K562 (cell line): Measurements from ENCODE around the gene CITED2. TPM values are rescaled to one million over a fixed set of nuclear protein-coding genes. Genes with fewer than 3 reads are reported as not detected.

ENCODE experiments used
- ATAC-seq: fragments of 200-7000 bp; cut with Tn5 transposase; 3 replicates; pipeline ENCODE4 v1.9.1; 2020; ENCODE audit warnings: moderate library complexity
- BruUV-seq: library from RNA; stranded (reverse); fragments of 400-500 nt; replicated peaks from 2 replicates; lab custom pipeline; 2021; lab: Mats Ljungman, UMichigan
- CTCF ChIA-PET: fragments of 300-600 bp; formaldehyde crosslinking; extraction: SDS; loops from one replicate; lab custom pipeline; 2021; ENCODE audit warnings: low intra/inter-chr PET ratio; lab: Yijun Ruan, JAX
- POLR2A ChIA-PET: fragments of 300-600, 350-650 bp; sonication (Branson Sonifier 250); formaldehyde crosslinking; extraction: SDS; loops from one replicate; lab custom pipeline; 2021; ENCODE audit warnings: antibody characterized with exemption, inconsistent platforms; lab: Yijun Ruan, JAX
- DNase-seq, 4 experiments: peaks; one replicate each; pipeline versions ENCODE4 v3.0.0 to v3.0.0-alpha.2; 2011 to 2018; ENCODE audit warnings: low spot score in 3 of 4, mixed read lengths in 3 of 4; ENCODE audit errors: extremely low read depth in 1 of 4
- FAIRE-seq: peaks from 2 replicates; lab custom pipeline; 2011; peaks lifted over from hg19 to GRCh38; lab: Jason Lieb, UNC
- H2AFZ ChIP-seq: 2 replicates; pipeline ENCODE4 v1.6.0; 2011; ENCODE audit warnings: low read depth, low read length, control low read depth, inconsistent platforms
- H3K27ac ChIP-seq: fragments of 200-600 bp; 3 replicates; pipeline ENCODE4 v1.8.0; 2011; ENCODE audit warnings: low read depth, mild to moderate bottlenecking, control low read depth, inconsistent platforms, low read length, moderate library complexity, mixed read lengths; ENCODE audit errors: extremely low read depth
- H3K27me3 ChIP-seq, 2 experiments: fragments of 300-600 bp in 1 of 2; 2 replicates in 1 of 2; 3 replicates in 1 of 2; pipeline versions ENCODE4 v1.6.0 to v1.8.0; 2011; ENCODE audit warnings: inconsistent platforms in 2 of 2, low read length in 2 of 2, mild to moderate bottlenecking in 1 of 2, mixed read lengths in 1 of 2, moderate library complexity in 1 of 2; ENCODE audit not compliant: control insufficient read depth in 2 of 2, insufficient read depth in 2 of 2
- H3K36me3 ChIP-seq: fragments of 300-600 bp; 3 replicates; pipeline ENCODE4 v1.8.0; 2011; ENCODE audit warnings: mild to moderate bottlenecking, low read length, inconsistent platforms; ENCODE audit not compliant: control insufficient read depth, insufficient read depth
- H3K4me1 ChIP-seq, 2 experiments: fragments of 200-600 bp in 1 of 2; replicated peaks in 1 of 2; 2 replicates in 1 of 2; 3 replicates in 1 of 2; pipeline versions ENCODE4 v1.5.1 to v1.8.0; 2011; ENCODE audit warnings: inconsistent platforms in 2 of 2, low read length in 2 of 2, mild to moderate bottlenecking in 1 of 2, mixed read lengths in 1 of 2, moderate library complexity in 1 of 2; ENCODE audit not compliant: control insufficient read depth in 2 of 2, insufficient read depth in 2 of 2
- H3K4me2 ChIP-seq: 2 replicates; pipeline ENCODE4 v1.6.1; 2011; ENCODE audit warnings: low read length, control low read depth, inconsistent platforms, mixed read lengths; ENCODE audit not compliant: insufficient read depth
- H3K4me3 ChIP-seq: fragments of 200-600 bp; sonication (generic), shearing (Covaris generic); 2 replicates; pipeline ENCODE4 v1.5.1; 2016; ENCODE audit warnings: control low read depth, inconsistent platforms
- H3K79me2 ChIP-seq: fragments of 200-600 bp; 3 replicates; pipeline ENCODE4 v1.8.0; 2011; ENCODE audit warnings: low read length, inconsistent platforms; ENCODE audit not compliant: control insufficient read depth, insufficient read depth
- H3K9ac ChIP-seq, 2 experiments: 2 replicates each; pipeline versions ENCODE4 v1.6.0 to v1.6.1; 2011; ENCODE audit warnings: low read depth in 2 of 2, low read length in 2 of 2, control low read depth in 1 of 2, inconsistent platforms in 1 of 2, mild to moderate bottlenecking in 1 of 2, mixed read lengths in 1 of 2; ENCODE audit not compliant: insufficient read depth in 1 of 2
- H3K9me1 ChIP-seq: one replicate; pipeline ENCODE4 v1.6.0; 2011; ENCODE audit warnings: inconsistent platforms, mild to moderate bottlenecking, low read length, moderate library complexity; ENCODE audit not compliant: control insufficient read depth, insufficient read depth
- H3K9me3 ChIP-seq: replicated peaks from 2 replicates; pipeline ENCODE4 v1.5.1; 2011; ENCODE audit warnings: low read depth, low read length, inconsistent platforms; ENCODE audit not compliant: control insufficient read depth, insufficient read depth
- H4K20me1 ChIP-seq: replicated peaks from 2 replicates; pipeline ENCODE4 v1.6.1; 2011; ENCODE audit warnings: low read length, inconsistent platforms, mixed read lengths; ENCODE audit not compliant: control insufficient read depth, insufficient read depth
- BRD9 ChIP-seq: fragments of 450-650 bp; IDR thresholded peaks from 2 replicates; pipeline ENCODE4 v1.6.1; 2018; ENCODE audit warnings: low read depth; ENCODE audit not compliant: partially characterized antibody
- CCAR2 ChIP-seq: fragments of 200-400 bp; formaldehyde crosslinking; IDR thresholded peaks from 2 replicates; pipeline ENCODE4 v1.6.1; 2017; ENCODE audit warnings: mild to moderate bottlenecking, low read depth, low read length
- ELF4 ChIP-seq: fragments of 450-650 bp; formaldehyde crosslinking; IDR thresholded peaks from 2 replicates; pipeline ENCODE4 v1.4.0; 2022; ENCODE audit warnings: missing genetic modification characterization
- IRF2 ChIP-seq: sonication (generic); formaldehyde crosslinking; IDR thresholded peaks from 2 replicates; pipeline ENCODE4 v1.8.1; 2022; ENCODE audit warnings: mild to moderate bottlenecking, missing genetic modification reagents
- MED1 ChIP-seq: sonication (generic); formaldehyde crosslinking; IDR thresholded peaks from 2 replicates; pipeline ENCODE4 v1.8.1; 2023; ENCODE audit warnings: missing genetic modification reagents, borderline replicate concordance
- PTBP1 ChIP-seq: fragments of 200-400 bp; formaldehyde crosslinking; IDR thresholded peaks from 2 replicates; pipeline ENCODE4 v1.6.1; 2017; ENCODE audit warnings: low read depth, low read length
- RBM34 ChIP-seq: fragments of 200-400 bp; formaldehyde crosslinking; IDR thresholded peaks from 2 replicates; pipeline ENCODE4 v1.6.1; 2018; ENCODE audit warnings: low read length, borderline replicate concordance; ENCODE audit not compliant: insufficient read depth
- ZBTB8A ChIP-seq: fragments of 450-650 bp; IDR thresholded peaks from 2 replicates; pipeline ENCODE4 v1.6.1; 2018; ENCODE audit warnings: mild to moderate bottlenecking, moderate library complexity; ENCODE audit not compliant: partially characterized antibody
- ZNF165 ChIP-seq: fragments of 250-450 bp; sonication (Bioruptor Pico); IDR thresholded peaks from 2 replicates; pipeline ENCODE4 v1.4.0; 2020; ENCODE audit warnings: borderline replicate concordance
- WGBS: fragments of 100-300 bp; shearing (Covaris generic); methylation state at CpG from one replicate; pipeline ENCODE4 v1.1.6; 2016; ENCODE audit warnings: low coverage, mixed read lengths; ENCODE audit not compliant: insufficient coverage; ENCODE audit errors: missing lambda C conversion rate; 5-methylcytosine and 5-hydroxymethylcytosine counted together
- in situ Hi-C: fragments of 300-500 bp; cut with MboI; formaldehyde crosslinking; loops from 4 replicates; pipeline ENCODE4 v1.15.0; 2018; ENCODE audit warnings: inconsistent platforms, mixed read lengths
- intact Hi-C: fragments of 100-400 bp; cut with micrococcal nuclease; formaldehyde crosslinking; loops from 2 replicates; pipeline ENCODE4 v1.14.2; 2022
- polyA plus RNA-seq, 8 experiments: library from polyadenylated mRNA; depleted of rRNA in 4 of 8; stranded (reverse) in 5 of 8; unstranded in 3 of 8; fragments of >200 nt; fragmentation: Nextera tagmentation in 2 of 8; fragmentation: Illumina TruSeq in 1 of 8; extraction: Ambion mirVana in 2 of 8; extraction: Trizol in 1 of 8; gene quantifications; 2 replicates each; pipeline versions ENCODE4 v1.2.1 to v1.2.3, GENCODE V29; 2011 to 2014; ENCODE audit warnings: inconsistent platforms in 1 of 8, missing spikeins in 1 of 8
- total RNA-seq, 7 experiments: library from RNA; depleted of rRNA in 6 of 7; stranded (reverse); fragments of >200 nt in 6 of 7; fragmentation: Illumina TruSeq in 2 of 7; extraction: Trizol in 2 of 7; gene quantifications; 2 replicates each; pipeline versions ENCODE4 v1.2.1 to v1.2.3, GENCODE V29; 2011 to 2021; ENCODE audit warnings: low replicate concordance in 1 of 7

The CITED2 gene
- total and polyA plus RNA-seq, 9 of the 15 experiments (the other 6 are each of a cell fraction or from before 2014, with no cell fraction given) = 0.21 to 86.1 (median 17.5) TPM

DNA sequence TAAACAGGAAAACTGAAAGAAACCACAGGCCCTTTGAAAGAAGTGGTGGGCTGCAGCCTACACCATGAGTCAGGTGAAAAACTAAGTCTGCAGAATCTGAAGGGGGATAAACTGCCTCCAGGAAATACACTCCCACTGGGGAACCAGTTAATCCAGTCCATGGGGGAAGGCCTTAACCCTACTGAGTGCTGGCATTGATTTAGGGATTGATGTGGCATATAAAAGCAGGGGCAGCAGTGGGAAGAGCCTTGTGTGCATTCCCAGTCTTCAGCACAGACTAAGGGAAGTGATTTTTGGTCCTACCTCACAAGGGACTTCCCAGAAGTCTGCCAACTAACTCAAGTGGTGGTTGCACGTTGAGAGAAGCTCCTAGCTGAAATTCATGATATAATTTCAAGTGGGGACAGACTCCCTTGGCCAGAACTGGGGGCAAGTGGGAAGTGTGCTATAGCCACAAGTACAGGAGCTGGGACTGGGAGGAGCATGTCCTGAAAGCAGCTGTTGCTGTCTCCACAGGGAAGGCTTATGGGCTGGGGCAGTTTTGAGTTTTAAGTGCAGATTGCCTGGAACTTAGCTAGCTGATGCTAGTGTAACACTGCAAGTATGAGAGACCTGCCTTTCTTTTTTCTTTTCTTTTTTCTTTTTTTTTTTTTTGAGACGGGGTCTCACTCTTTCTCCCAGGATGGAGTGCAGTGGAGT is 31.2 kb downstream of the CITED2 start:
- WGBS = 0% methylated on average over 1 of the region's 2 CpGs
- Histone ChIP-seq H3K4me2 (no peak overlapping the region), H3K79me2 (no peaks in the 10 kb centered on the region), H3K9me1 (no peaks in the 10 kb centered on the region), H3K27ac (no peak overlapping the region), H3K4me3 (no peak overlapping the region), H3K9ac (no peak overlapping the region), H4K20me1 (no peaks in the 10 kb centered on the region), H3K4me1 (no peaks in the 10 kb centered on the region), H2AFZ (no peak overlapping the region), H3K36me3 (no peaks in the 10 kb centered on the region), H3K9me3 (no peaks in the 10 kb centered on the region), H3K27me3 (peaks cover 0 to 31% of the 10 kb centered on the region in 2 experiments; a peak in 3 of 5 replicates)
- ChIA-PET POLR2A (interaction anchor here (0.6 kb wide), 1 partner anchor 8 kb away, joined by 3 read pairs; no protein-coding TSS in a partner anchor), CTCF (no interaction called here)
- intact Hi-C loops (no loop called here), in situ Hi-C loops (no loop called here)
- no peak for DNase-seq
- no TSS peak for BruUV-seq
- TF ChIP-seq BRD9 (no peak), IRF2 (CRISPR knock-in tag) (no peak), MED1 (CRISPR knock-in tag) (no peak), CCAR2 (no peak), ELF4 (no peak), ZBTB8A (no peak), RBM34 (no peak), PTBP1 (no peak), ZNF165 (CRISPR knock-in tag) (no peak)
- no peak for ATAC-seq
- no peak for FAIRE-seq
